Natural killer cell (primary cell): Measurements from ENCODE around the gene CRYBB2. TPM values are rescaled to one million over a fixed set of nuclear protein-coding genes. Genes with fewer than 3 reads are reported as not detected.
A peak's percentile ranks its signal among the peaks of the same experiment; 100 is the strongest.
"Not testable (repeated sequence)": the region's sequence is repeated elsewhere in the genome, so short reads cannot be mapped to it uniquely, and the experiment has no call there.

Experiments used
- ATAC-seq, 3 donors: fragments of 150-1000 bp in 2 of 3; fragments of 200-7000 bp in 1 of 3; cut with Tn5 transposase; 1 replicate in 1 of 3; 2 replicates in 2 of 3; pipeline ENCODE4 v1.10.0; 2021; ENCODE audit warnings: mild to moderate bottlenecking in 2 of 3, moderate library complexity in 2 of 3
- DNase-seq, 2 donors: peaks; one replicate each; pipeline versions ENCODE4 v3.0.0 to v3.0.0-alpha.2; 2013 to 2021; ENCODE audit warnings: mixed read lengths in 1 of 2
- H3K27ac ChIP-seq: one replicate; pipeline ENCODE4 v1.5.1; 2013; ENCODE audit warnings: mild to moderate bottlenecking, low read length
- H3K27me3 ChIP-seq: one replicate; pipeline ENCODE4 v1.6.1; 2013; ENCODE audit warnings: low read length; ENCODE audit not compliant: control insufficient read depth, insufficient read depth
- H3K36me3 ChIP-seq: one replicate; pipeline ENCODE4 v1.6.1; 2013; ENCODE audit warnings: low read length; ENCODE audit not compliant: control insufficient read depth, insufficient read depth
- H3K4me1 ChIP-seq: one replicate; pipeline ENCODE4 v1.6.1; 2013; ENCODE audit warnings: low read length; ENCODE audit not compliant: control insufficient read depth, insufficient read depth
- H3K4me3 ChIP-seq: one replicate; pipeline ENCODE4 v1.5.1; 2013; ENCODE audit warnings: low read length
- H3K9me3 ChIP-seq: one replicate; pipeline ENCODE4 v1.6.1; 2013; ENCODE audit warnings: low read length; ENCODE audit not compliant: control insufficient read depth, insufficient read depth
- H3K27ac Mint-ChIP-seq, 2 donors: one replicate each; pipeline ENCODE4 v1.8.0; 2022; ENCODE audit warnings: mild to moderate bottlenecking in 2 of 2, mixed read lengths in 2 of 2, moderate library complexity in 1 of 2
- H3K27me3 Mint-ChIP-seq, 2 donors: one replicate each; pipeline ENCODE4 v1.8.0; 2022; ENCODE audit warnings: low read depth in 2 of 2, mixed read lengths in 2 of 2
- H3K36me3 Mint-ChIP-seq: one replicate; pipeline ENCODE4 v1.8.0; 2022; ENCODE audit warnings: mixed read lengths
- H3K4me1 Mint-ChIP-seq, 2 donors: one replicate each; pipeline ENCODE4 v1.8.0; 2022; ENCODE audit warnings: mixed read lengths in 2 of 2
- H3K4me3 Mint-ChIP-seq: one replicate; pipeline ENCODE4 v1.8.0; 2022; ENCODE audit warnings: mild to moderate bottlenecking, moderate library complexity, mixed read lengths
- H3K9me3 Mint-ChIP-seq, 2 donors: one replicate each; pipeline ENCODE4 v1.8.0; 2022; ENCODE audit warnings: mixed read lengths in 2 of 2
- WGBS: methylation state at CpG from one replicate; pipeline ENCODE4 v1.1.7; 2013; ENCODE audit warnings: missing lambda C conversion rate; ENCODE audit not compliant: insufficient coverage; 5-methylcytosine and 5-hydroxymethylcytosine counted together
- intact Hi-C: fragments of 100-400 bp; cut with micrococcal nuclease; formaldehyde crosslinking; loops from one replicate; pipeline ENCODE4 v1.14.2; 2022
- total RNA-seq, 4 donors: library from RNA; stranded (reverse); fragments of 120-200 nt in 1 of 4; gene quantifications; one replicate each; pipeline versions ENCODE4 v1.2.3 to v1.2.4, GENCODE V29; 2013 to 2022
- TF ChIP-seq, protein P1 (sequence below): fragments of 200-600 bp; IDR thresholded peaks from one replicate; pipeline ENCODE4 v1.8.0; 2022; ENCODE audit warnings: antibody characterized with exemption

CRYBB2 gene
- total RNA-seq, 3 donors from 2014 or later (not counting 1 experiment from before 2014, with no cell fraction given): not detected

- ATAC-seq (peak; percentile 65 to 92 (median 68)), DNase-seq (peak; percentile 39 to 73)
- peaks cover 6% of the 10 kb centered on the region for H3K4me1 ChIP-seq
- Mint-ChIP-seq H3K9me3 (peaks cover 0 to 2% of the 10 kb centered on the region in 2 donors), H3K36me3 (no peaks in the 10 kb centered on the region), H3K27me3 (peaks cover 40 to 59% of the 10 kb centered on the region in 2 donors), H3K4me1 (peaks cover 0 to 7% of the 10 kb centered on the region in 2 donors), H3K4me3 (no peak overlapping the region), H3K27ac (no peak overlapping the region)
- WGBS: 14% methylated on average over 29 of the region's 30 CpGs
- intact Hi-C loops: no loop called here
- no peak overlapping the region for H3K4me3 ChIP-seq
- no peaks in the 10 kb centered on the region for H3K9me3 ChIP-seq
- H3K36me3 ChIP-seq: no peaks in the 10 kb centered on the region
- no peaks in the 10 kb centered on the region for H3K27me3 ChIP-seq
- H3K27ac ChIP-seq: no peak overlapping the region
- TF ChIP-seq, protein P1, sequence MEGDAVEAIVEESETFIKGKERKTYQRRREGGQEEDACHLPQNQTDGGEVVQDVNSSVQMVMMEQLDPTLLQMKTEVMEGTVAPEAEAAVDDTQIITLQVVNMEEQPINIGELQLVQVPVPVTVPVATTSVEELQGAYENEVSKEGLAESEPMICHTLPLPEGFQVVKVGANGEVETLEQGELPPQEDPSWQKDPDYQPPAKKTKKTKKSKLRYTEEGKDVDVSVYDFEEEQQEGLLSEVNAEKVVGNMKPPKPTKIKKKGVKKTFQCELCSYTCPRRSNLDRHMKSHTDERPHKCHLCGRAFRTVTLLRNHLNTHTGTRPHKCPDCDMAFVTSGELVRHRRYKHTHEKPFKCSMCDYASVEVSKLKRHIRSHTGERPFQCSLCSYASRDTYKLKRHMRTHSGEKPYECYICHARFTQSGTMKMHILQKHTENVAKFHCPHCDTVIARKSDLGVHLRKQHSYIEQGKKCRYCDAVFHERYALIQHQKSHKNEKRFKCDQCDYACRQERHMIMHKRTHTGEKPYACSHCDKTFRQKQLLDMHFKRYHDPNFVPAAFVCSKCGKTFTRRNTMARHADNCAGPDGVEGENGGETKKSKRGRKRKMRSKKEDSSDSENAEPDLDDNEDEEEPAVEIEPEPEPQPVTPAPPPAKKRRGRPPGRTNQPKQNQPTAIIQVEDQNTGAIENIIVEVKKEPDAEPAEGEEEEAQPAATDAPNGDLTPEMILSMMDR: peak; percentile 24
These were observed 16.3 kb downstream of the CRYBB2 start for GRCh38 chr22:25235547-25236290.

DNA sequence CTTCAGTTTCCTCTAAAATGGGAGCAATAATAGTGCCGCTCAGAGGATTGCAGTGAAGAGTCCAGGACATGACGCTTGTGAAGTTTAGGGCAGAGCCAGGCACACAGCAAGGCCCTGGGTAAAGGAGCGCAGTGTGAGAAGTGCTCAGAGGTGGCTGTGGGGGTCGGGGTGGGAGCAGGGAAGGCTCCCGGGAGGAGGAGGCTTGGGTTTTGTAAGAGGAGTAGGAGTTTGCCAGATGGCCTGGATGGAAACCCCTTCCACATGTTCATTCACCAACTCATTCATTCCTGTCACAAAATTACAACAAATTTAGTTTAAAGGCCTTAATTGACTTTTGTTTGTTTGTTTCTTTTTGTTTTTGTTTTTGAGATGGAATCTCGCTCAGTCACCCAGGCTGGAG is 17.0 kb downstream of the CRYBB2 start:
- Histone ChIP-seq H3K27me3 (no peaks in the 10 kb centered on the region), H3K36me3 (no peaks in the 10 kb centered on the region), H3K9me3 (no peaks in the 10 kb centered on the region), H3K4me3 (no peak overlapping the region), H3K4me1 (peaks cover 6% of the 10 kb centered on the region), H3K27ac (no peak overlapping the region)
- no peak for ATAC-seq
- no peak for DNase-seq
- Mint-ChIP-seq H3K27ac (no peak overlapping the region), H3K4me1 (peaks cover 0 to 7% of the 10 kb centered on the region in 2 donors), H3K36me3 (no peaks in the 10 kb centered on the region), H3K4me3 (no peak overlapping the region), H3K9me3 (peaks cover 0 to 2% of the 10 kb centered on the region in 2 donors), H3K27me3 (peaks cover 45 to 63% of the 10 kb centered on the region in 2 donors)
- WGBS: 85% methylated on average over 5 of the region's 6 CpGs
- intact Hi-C loops: no loop called here
- TF ChIP-seq, protein P1: no peak

DNA sequence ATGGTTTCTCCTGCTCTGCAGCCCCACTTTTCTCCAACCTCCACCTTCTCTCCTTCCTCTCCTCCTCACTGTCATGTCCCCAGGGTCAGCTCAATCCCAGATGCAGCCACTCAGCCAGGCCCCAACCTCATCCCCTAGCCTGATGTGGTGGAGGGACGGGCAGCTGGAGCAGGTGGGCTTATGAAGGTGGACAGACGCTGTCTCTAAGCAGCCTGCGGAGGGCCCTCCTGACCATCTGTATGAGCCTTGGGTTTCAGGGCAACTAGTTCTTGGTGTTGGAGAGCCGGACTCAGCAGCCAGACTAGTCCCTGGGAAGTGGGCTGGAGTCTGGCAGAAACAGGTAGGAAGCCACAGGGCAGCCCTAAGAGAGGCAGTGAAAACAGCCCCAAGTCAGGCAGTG is 18.1 kb downstream of the CRYBB2 start:
- H3K4me1 ChIP-seq: peaks cover 6% of the 10 kb centered on the region
- Mint-ChIP-seq H3K27me3 (peaks cover 40 to 53% of the 10 kb centered on the region in 2 donors), H3K27ac (no peak overlapping the region), H3K36me3 (no peaks in the 10 kb centered on the region), H3K9me3 (peaks cover 0 to 2% of the 10 kb centered on the region in 2 donors), H3K4me3 (no peak overlapping the region), H3K4me1 (peaks cover 0 to 7% of the 10 kb centered on the region in 2 donors)
- H3K36me3 ChIP-seq: no peaks in the 10 kb centered on the region
- H3K27ac ChIP-seq: no peak overlapping the region
- WGBS: 86% methylated on average over 4 of the region's 4 CpGs
- H3K9me3 ChIP-seq: no peaks in the 10 kb centered on the region
- ATAC-seq (no peak), DNase-seq (no peak)
- no peak overlapping the region for H3K4me3 ChIP-seq
- no peaks in the 10 kb centered on the region for H3K27me3 ChIP-seq
- intact Hi-C loops: no loop called here
- TF ChIP-seq, protein P1: no peak

DNA sequence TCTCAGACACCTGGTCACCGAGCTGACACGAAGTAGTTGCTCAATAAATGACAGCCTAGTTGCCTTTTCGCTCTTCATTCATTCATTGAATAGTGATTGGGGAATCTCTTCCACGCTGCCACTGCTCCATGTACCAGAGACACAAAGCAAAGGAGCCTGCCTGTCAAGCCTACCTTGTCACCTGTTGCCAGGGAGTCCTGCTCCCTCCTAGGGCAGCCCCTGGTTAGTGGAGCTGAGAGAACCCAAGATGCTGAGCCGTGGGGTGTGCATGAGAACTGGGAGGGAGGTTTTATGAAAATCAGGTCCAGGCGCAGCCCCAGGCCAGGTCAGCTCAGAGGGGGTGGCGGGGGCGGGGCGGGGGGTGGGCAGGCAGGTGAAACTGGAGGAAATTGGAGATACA is 18.6 kb downstream of the CRYBB2 start:
- H3K36me3 ChIP-seq, H3K27me3 ChIP-seq, H3K4me3 ChIP-seq, H3K4me3 Mint-ChIP-seq, H3K36me3 Mint-ChIP-seq, H3K27ac ChIP-seq, DNase-seq, H3K9me3 Mint-ChIP-seq, H3K9me3 ChIP-seq, H3K4me1 Mint-ChIP-seq, ATAC-seq, intact Hi-C loops, H3K4me1 ChIP-seq, H3K27ac Mint-ChIP-seq: not testable (repeated sequence)
- WGBS: 67% methylated on average over 3 of the region's 9 CpGs
- peaks cover 36 to 49% of the 10 kb centered on the region in 2 donors for H3K27me3 Mint-ChIP-seq

DNA sequence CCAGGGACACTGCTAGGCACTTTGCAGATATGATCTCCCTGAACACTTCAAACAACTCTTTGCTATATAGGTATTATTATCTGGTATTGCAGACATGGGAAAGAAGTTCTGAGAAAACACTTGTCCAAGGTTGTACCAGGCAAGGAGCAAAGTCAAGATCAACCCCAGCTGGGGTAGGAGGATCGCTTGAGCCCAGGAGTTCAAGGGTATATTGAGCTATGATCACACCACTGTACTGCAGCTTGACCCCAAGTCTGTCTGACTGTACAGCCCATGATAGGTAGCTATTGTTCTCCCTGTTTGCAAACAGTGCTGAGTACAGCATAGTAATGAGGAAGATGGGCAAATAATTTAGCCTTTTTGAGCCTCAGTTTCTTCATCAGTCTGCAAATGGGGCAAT is 35.7 kb downstream of the CRYBB2 start:
- H3K27me3 ChIP-seq, H3K36me3 ChIP-seq, H3K4me1 ChIP-seq, H3K9me3 Mint-ChIP-seq, H3K27ac Mint-ChIP-seq, intact Hi-C loops, H3K27ac ChIP-seq, DNase-seq, H3K36me3 Mint-ChIP-seq, ATAC-seq, H3K4me3 Mint-ChIP-seq, H3K4me3 ChIP-seq, H3K9me3 ChIP-seq, H3K4me1 Mint-ChIP-seq: not testable (repeated sequence)
- WGBS: 56% methylated on average over 1 of the region's 1 CpG
- peaks cover 0 to 12% of the 10 kb centered on the region in 2 donors for H3K27me3 Mint-ChIP-seq

GRCh38 chr22:25267567-25267966 is 48.1 kb downstream of the CRYBB2 start:
- DNase-seq: not testable (repeated sequence)

More at GRCh38 chr22:25267567-25267966, 48.1 kb downstream of the CRYBB2 start:
- H3K4me1 ChIP-seq, H3K27me3 ChIP-seq, H3K36me3 ChIP-seq, H3K4me3 ChIP-seq, H3K9me3 Mint-ChIP-seq, H3K27ac ChIP-seq, ATAC-seq, H3K36me3 Mint-ChIP-seq, H3K9me3 ChIP-seq, H3K27ac Mint-ChIP-seq, H3K4me1 Mint-ChIP-seq, H3K4me3 Mint-ChIP-seq: not testable (repeated sequence)
- peaks cover 11 to 14% of the 10 kb centered on the region in 2 donors for H3K27me3 Mint-ChIP-seq
- WGBS: 82% methylated on average over 3 of the region's 4 CpGs
- intact Hi-C loops: loop anchor here (5.0 kb wide), 1 partner anchor 260 kb away; no protein-coding TSS in a partner anchor
